ENCODE results near the gene FPR2.
"Not testable (repeated sequence)": the region's sequence is repeated elsewhere in the genome, so short reads cannot be mapped to it uniquely, and the experiment has no call there.

The FPR2 gene

DNA sequence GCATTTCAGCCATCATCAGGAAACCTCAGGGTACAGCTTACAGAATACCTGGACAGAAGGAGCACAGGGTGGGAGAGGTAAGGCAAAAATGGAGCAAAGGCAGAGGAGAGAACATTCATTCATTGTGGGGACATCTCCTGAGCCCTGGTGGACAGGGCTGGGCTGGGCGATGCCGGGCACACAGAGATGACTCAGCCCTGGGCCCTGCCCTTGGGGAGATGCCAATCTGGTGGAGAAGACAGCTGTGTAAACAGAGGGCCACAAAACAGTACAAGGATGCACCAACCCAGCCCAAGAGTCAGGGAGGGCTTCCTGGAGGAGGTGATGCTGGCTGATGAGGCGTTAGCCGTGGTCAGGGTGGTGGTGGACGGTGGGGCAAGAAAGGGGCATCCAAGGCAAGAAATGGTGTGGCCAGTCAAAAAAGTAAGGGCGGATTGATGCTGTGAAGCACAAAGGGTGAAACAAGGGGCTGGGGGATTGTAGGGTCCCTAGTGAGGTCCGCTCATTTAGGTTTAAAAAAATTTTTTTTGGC is 33.6 kb upstream of the FPR2 start:
- CTCF ChIA-PET: no interaction called here
- no peak for DNase-seq (ENCODE audit: extremely low spot score)
- no peak for TF ChIP-seq CTCF (IDR thresholded peaks at IDR 0.05; ENCODE audit: control extremely low read depth, extremely low read depth, low read depth, missing control alignments)
- POLR2A ChIA-PET: no interaction called here

GRCh38 chr19:51729781-51730180 is 31.2 kb upstream of the FPR2 start:
- POLR2A ChIA-PET: no interaction called here
- no peak for TF ChIP-seq CTCF (IDR thresholded peaks at IDR 0.05; ENCODE audit: control extremely low read depth, extremely low read depth, low read depth, missing control alignments)
- DNase-seq (ENCODE audit: extremely low spot score): no peak
- CTCF ChIA-PET: no interaction called here

DNA sequence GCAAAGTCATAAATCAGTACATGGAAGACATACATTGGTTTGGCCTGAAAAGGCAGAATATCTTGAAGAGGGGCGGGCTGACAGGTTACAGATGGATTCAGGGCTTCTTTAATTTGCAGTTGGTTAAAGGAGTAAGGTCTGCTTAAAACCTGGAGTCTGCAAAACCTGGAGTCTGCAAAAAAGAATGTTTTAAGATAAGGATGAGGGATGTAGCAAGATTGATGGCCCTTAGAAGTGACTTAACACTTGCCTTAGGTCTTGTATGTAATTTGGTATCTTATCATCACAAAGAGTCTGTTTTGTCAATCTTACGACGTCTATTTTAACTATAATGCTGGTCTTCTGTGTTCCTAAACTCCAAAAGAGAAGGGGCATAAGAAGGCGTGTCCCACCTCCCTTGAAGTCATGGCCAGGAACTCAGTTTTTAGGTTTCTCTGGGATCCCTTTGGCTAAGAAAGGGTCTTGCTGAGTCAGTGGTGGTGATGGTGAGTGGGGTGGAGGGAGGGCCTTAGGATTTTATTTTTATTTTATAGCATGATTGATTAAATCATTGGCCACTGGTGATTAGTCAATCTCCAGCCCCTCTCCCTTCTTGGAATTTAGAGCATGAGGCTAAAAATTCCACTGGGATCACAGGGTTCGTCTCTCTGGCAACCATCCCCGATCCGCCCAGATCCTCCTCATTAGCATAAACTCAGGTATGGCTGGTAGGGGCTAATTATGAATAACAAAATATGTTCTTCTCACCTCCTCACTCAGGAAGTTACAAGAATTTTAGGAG is 27.0 kb upstream of the FPR2 start:
- TF ChIP-seq CTCF (IDR thresholded peaks at IDR 0.05; ENCODE audit: control extremely low read depth, extremely low read depth, low read depth, missing control alignments): no peak
- CTCF ChIA-PET: no interaction called here
- DNase-seq (ENCODE audit: extremely low spot score): no peak
- POLR2A ChIA-PET: no interaction called here

GRCh38 chr19:51735759-51736449 is 25.1 kb upstream of the FPR2 start:
- DNase-seq (ENCODE audit: extremely low spot score): no peak
- ChIA-PET POLR2A (no interaction called here), CTCF (no interaction called here)
- no peak for TF ChIP-seq CTCF (IDR thresholded peaks at IDR 0.05; ENCODE audit: control extremely low read depth, extremely low read depth, low read depth, missing control alignments)

GRCh38 chr19:51737389-51737788 is 23.6 kb upstream of the FPR2 start:
- TF ChIP-seq CTCF (IDR thresholded peaks at IDR 0.05; ENCODE audit: control extremely low read depth, extremely low read depth, low read depth, missing control alignments): no peak
- POLR2A ChIA-PET: interaction anchor here (0.5 kb wide), 1 partner anchor 452 kb away, joined by 11 read pairs; the partner anchor contains the start of gene PPP2R1A
- DNase-seq (ENCODE audit: extremely low spot score): no peak
- CTCF ChIA-PET: no interaction called here

DNA sequence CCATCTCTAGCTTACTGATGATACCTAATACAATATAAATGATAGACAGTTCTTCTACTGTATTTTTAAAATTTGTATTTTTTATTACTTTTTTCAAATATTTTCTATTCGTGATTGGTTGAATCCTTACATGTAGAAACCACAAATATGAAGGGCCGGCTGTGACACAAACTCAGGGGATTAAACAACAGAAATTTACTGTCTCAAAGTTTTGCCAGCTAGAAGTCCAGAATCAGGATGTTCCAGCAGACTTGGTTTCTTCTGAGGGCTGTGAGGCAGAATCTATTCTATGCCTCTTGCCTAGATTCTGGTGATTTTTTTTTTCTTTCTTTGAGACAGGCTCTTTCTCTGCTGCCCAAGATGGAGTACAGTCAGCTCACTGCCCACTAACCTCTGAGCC is 23.1 kb upstream of the FPR2 start:
- ChIA-PET CTCF (interaction anchor here (1.0 kb wide), 1 partner anchor 42 kb away, joined by 3 read pairs; no protein-coding TSS in a partner anchor), POLR2A (interaction anchor here (0.5 kb wide), 1 partner anchor 452 kb away, joined by 11 read pairs; the partner anchor contains the start of gene PPP2R1A)
- no peak for DNase-seq (ENCODE audit: extremely low spot score)
- no peak for TF ChIP-seq CTCF (IDR thresholded peaks at IDR 0.05; ENCODE audit: control extremely low read depth, extremely low read depth, low read depth, missing control alignments)

GRCh38 chr19:51738523-51738922 is 22.5 kb upstream of the FPR2 start:
- POLR2A ChIA-PET; DNase-seq (ENCODE audit: extremely low spot score): not testable (repeated sequence)
- CTCF ChIA-PET: interaction anchor here (1.0 kb wide), 1 partner anchor 41 kb away, joined by 3 read pairs; no protein-coding TSS in a partner anchor

All from GM10248 (cell line).